Measurements from ENCODE around the gene MED19.

Gene MED19

GRCh38 chr11:57679396-57679795 lies 32.6 kb downstream of the MED19 start:
- Mint-ChIP-seq H3K36me3 (ENCODE audit: low read depth) (peaks cover 88% of the 10 kb centered on the region), H3K9me3 (no peaks in the 10 kb centered on the region), H3K27ac (peak overlapping the region; percentile 93), H3K27me3 (no peaks in the 10 kb centered on the region), H3K4me3 (no peak overlapping the region), H3K4me1 (ENCODE audit: low read depth) (peaks cover 69% of the 10 kb centered on the region)
- DNase-seq = no peak

- H3K9me3 Mint-ChIP-seq = no peaks in the 10 kb centered on the region
- no peak for DNase-seq
- H3K36me3 Mint-ChIP-seq (ENCODE audit: low read depth) = peaks cover 87% of the 10 kb centered on the region
- H3K27me3 Mint-ChIP-seq = no peaks in the 10 kb centered on the region
- no peak overlapping the region for H3K4me3 Mint-ChIP-seq
- peaks cover 85% of the 10 kb centered on the region for H3K4me1 Mint-ChIP-seq (ENCODE audit: low read depth)
- H3K27ac Mint-ChIP-seq = peak overlapping the region; percentile 62
Observed at GRCh38 chr11:57675176-57675941, 36.7 kb downstream of the MED19 start.

GRCh38 chr11:57674251-57674650 lies 37.8 kb downstream of the MED19 start:
- H3K36me3 Mint-ChIP-seq (ENCODE audit: low read depth) = peaks cover 78% of the 10 kb centered on the region
- peak overlapping the region; percentile 62 for H3K27ac Mint-ChIP-seq
- H3K4me3 Mint-ChIP-seq = no peak overlapping the region
- H3K27me3 Mint-ChIP-seq = no peaks in the 10 kb centered on the region
- H3K9me3 Mint-ChIP-seq = no peaks in the 10 kb centered on the region
- peaks cover 85% of the 10 kb centered on the region for H3K4me1 Mint-ChIP-seq (ENCODE audit: low read depth)
- DNase-seq = no peak

- peaks cover 42% of the 10 kb centered on the region for H3K36me3 Mint-ChIP-seq (ENCODE audit: low read depth)
Observed at GRCh38 chr11:57668434-57668782, 43.6 kb downstream of the MED19 start.

DNA sequence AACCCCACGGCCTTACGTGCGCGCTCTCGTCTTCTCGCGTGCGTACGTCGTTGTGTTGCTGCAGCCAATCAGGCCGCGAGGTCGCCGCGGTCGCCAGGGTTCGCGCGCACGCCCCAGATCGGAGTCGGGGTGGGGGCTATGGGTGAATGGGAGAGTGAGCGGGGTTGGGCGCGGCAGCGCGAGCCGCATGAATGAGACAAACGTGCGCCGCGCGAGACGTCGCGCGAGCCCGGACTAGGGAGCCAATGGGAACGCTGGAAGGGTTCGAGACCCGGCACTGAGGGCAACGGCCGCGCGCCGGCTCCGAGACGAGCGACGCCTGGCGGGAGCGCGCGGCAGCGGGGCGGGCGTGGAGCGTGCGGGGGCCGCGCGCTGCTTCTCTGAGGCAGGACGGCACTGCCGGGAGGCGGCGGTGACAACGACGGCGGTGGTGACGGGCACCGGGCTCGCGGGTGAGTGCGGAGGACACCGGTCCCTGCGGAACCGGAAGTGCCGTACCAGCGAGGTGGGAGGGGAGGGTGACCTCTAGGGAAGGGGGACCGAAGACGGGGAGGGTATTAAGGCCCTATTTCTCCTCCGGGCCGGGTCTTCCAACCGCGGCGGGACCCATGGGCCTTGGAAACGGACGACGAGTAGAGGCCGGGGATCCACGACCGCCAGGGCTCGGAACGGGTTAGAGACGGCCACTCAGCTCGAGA lies 44.1 kb downstream of the MED19 start, which contains the start of gene ZDHHC5:
Gene ZDHHC5 (plus strand): TSS at position 379 of the 698 bp plus-strand sequence. CDS start 4,977 bp downstream, outside the sequence.
- Mint-ChIP-seq H3K4me3 (peak within 1 kb of the TSS; percentile 91), H3K27me3 (no peaks in the 10 kb centered on the region), H3K27ac (peak within 1 kb of the TSS; percentile 100), H3K9me3 (no peaks in the 10 kb centered on the region), H3K36me3 (ENCODE audit: low read depth) (peaks cover 38% of the 10 kb centered on the region), H3K4me1 (ENCODE audit: low read depth) (peaks cover 48% of the 10 kb centered on the region)
- peak; percentile 99 for DNase-seq

More at GRCh38 chr11:57668434-57668782, 43.6 kb downstream of the MED19 start:
- Mint-ChIP-seq H3K4me1 (ENCODE audit: low read depth) (peaks cover 53% of the 10 kb centered on the region), H3K4me3 (peak overlapping the region; percentile 91), H3K27ac (peak overlapping the region; percentile 100), H3K9me3 (no peaks in the 10 kb centered on the region), H3K27me3 (no peaks in the 10 kb centered on the region)
- DNase-seq = no peak

DNA sequence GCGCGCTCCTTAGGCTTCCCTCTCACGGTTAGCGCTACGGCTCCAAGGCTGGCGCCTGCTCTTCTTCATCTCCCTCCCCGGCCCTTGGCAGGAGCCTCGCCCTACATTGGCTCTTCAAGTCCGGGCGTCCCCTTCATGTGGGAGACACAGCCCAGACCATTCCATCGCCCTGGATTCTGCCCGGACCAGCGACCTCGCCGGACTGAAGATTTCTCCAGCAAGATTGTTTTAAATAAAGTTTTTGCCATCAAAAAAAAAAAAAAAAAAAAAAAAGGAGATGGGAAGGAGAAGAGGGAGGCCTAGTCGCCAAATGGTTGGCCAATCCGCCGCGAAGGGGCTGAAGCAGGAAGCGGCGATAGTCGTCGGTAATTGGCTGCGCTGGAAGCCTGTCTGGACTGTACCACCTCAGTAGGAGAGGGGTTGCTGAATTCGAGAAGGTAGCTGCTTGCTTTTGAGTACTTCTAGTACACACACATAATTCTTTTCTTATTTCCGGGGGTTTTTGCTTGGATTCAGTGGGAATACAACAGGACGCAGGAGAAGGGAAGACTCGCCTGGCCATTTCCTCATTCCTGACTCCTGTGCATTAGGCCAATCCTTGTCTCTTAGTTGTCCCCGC lies 44.8 kb downstream of the MED19 start:
- peaks cover 48% of the 10 kb centered on the region for H3K4me1 Mint-ChIP-seq (ENCODE audit: low read depth)
- H3K27me3 Mint-ChIP-seq = no peaks in the 10 kb centered on the region
- peak overlapping the region; percentile 100 for H3K27ac Mint-ChIP-seq

GRCh38 chr11:57663975-57664374 lies 48.0 kb downstream of the MED19 start:
- H3K27ac Mint-ChIP-seq = no peak overlapping the region

More for the DNA sequence above, 44.8 kb downstream of the MED19 start:
- H3K36me3 Mint-ChIP-seq (ENCODE audit: low read depth) = peaks cover 38% of the 10 kb centered on the region
- peak; percentile 85 for DNase-seq
- peak overlapping the region; percentile 91 for H3K4me3 Mint-ChIP-seq
- no peaks in the 10 kb centered on the region for H3K9me3 Mint-ChIP-seq

GRCh38 chr11:57662893-57663292 lies 49.1 kb downstream of the MED19 start:
- no peak overlapping the region for H3K4me3 Mint-ChIP-seq
- DNase-seq = no peak
- peaks cover 44% of the 10 kb centered on the region for H3K36me3 Mint-ChIP-seq (ENCODE audit: low read depth)
- H3K27ac Mint-ChIP-seq = peak overlapping the region; percentile 22
- no peaks in the 10 kb centered on the region for H3K9me3 Mint-ChIP-seq
- no peaks in the 10 kb centered on the region for H3K27me3 Mint-ChIP-seq
- H3K4me1 Mint-ChIP-seq (ENCODE audit: low read depth) = peaks cover 43% of the 10 kb centered on the region

More at GRCh38 chr11:57663975-57664374, 48.0 kb downstream of the MED19 start:
- DNase-seq = no peak
- H3K27me3 Mint-ChIP-seq = no peaks in the 10 kb centered on the region
- H3K4me1 Mint-ChIP-seq (ENCODE audit: low read depth) = peaks cover 39% of the 10 kb centered on the region
- H3K36me3 Mint-ChIP-seq (ENCODE audit: low read depth) = peaks cover 46% of the 10 kb centered on the region
- no peak overlapping the region for H3K4me3 Mint-ChIP-seq
- H3K9me3 Mint-ChIP-seq = no peaks in the 10 kb centered on the region

DNA sequence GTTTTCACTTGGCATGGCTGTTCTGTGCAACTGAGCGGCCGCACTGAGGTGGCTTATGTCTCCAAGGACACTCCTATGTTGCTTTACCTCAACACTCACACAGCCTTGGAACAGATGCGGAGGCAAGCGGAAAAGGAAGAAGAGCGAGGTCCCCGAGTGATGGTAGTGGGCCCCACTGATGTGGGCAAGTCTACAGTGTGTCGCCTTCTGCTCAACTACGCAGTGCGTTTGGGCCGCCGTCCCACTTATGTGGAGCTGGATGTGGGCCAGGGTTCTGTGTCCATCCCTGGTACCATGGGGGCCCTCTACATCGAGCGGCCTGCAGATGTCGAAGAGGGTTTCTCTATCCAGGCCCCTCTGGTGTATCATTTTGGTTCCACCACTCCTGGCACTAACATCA lies 52.3 kb downstream of the MED19 start:
- Mint-ChIP-seq H3K27me3 (no peaks in the 10 kb centered on the region), H3K36me3 (ENCODE audit: low read depth) (peaks cover 47% of the 10 kb centered on the region), H3K27ac (no peak overlapping the region), H3K9me3 (no peaks in the 10 kb centered on the region), H3K4me1 (ENCODE audit: low read depth) (peaks cover 40% of the 10 kb centered on the region), H3K4me3 (no peak overlapping the region)
- no peak for DNase-seq

DNA sequence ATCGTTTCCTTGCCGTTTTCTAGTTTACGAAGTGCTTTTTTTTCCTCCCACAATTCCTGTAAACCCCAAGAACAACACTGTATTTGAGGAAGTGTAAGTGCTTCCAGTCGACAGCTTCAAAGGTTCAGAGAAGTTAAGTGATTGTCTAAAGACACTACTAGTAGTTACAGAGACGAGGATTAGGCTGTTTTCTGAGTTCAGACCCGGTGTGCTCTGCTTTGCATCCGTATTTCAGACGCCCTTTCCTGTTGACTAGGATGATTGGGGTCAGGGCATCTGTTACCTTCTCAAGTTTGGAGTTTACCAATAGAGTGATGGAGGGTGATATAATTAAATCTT lies 54.0 kb downstream of the MED19 start:
- Mint-ChIP-seq H3K9me3 (no peaks in the 10 kb centered on the region), H3K4me1 (ENCODE audit: low read depth) (peaks cover 42% of the 10 kb centered on the region), H3K36me3 (ENCODE audit: low read depth) (peaks cover 47% of the 10 kb centered on the region), H3K27ac (peak overlapping the region; percentile 98), H3K4me3 (peak overlapping the region; percentile 97), H3K27me3 (no peaks in the 10 kb centered on the region)
- no peak for DNase-seq

DNA sequence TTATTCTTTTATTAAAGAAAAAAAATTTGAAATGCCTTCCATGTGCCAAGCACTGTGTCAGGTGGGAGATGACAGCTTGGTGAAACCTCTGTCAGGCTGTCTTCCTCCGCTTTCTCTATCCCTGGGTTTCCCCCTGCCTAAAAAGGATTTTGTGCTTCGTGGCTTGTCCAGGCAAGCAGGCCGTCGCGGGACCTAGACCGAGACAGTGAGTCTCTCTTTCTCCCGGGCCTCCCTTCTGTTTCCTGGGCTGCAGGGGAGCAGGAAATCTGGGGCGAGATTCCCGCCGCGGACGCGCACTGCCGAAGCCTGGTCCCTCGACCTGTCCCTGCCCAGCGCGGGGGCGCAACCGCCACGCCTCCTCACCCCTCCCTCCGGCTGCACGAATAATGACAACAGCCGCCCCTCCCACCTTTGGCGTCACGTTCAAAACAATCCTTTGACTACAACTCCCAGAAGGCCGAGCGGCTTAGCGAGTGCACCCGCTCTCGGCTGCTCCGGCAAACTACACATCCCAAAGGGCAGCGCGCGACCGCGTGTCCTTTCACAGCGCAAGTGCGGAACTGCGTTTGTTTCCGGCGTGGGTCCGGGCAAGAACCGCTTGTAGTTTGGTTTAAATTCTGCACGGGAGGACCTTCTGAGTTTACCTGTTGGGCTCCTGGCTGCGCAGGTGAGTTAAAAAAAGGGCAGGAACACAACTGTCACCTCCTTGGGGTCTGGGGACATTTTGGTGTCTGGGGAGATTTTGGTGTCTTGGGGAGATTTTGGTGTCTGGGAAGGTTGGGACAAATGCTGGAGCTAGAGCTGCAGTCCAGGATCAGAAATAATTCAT lies 54.6 kb downstream of the MED19 start, which contains the start of gene CLP1:
Gene CLP1 (plus strand): TSS at position 569 of the 829 bp plus-strand sequence. CDS start 1,715 bp downstream, outside the sequence.
- DNase-seq = peak; percentile 98
- Mint-ChIP-seq H3K9me3 (no peaks in the 10 kb centered on the region), H3K36me3 (ENCODE audit: low read depth) (peaks cover 41% of the 10 kb centered on the region), H3K27me3 (no peaks in the 10 kb centered on the region), H3K27ac (peak within 1 kb of the TSS; percentile 98), H3K4me3 (peak within 1 kb of the TSS; percentile 97), H3K4me1 (ENCODE audit: low read depth) (peaks cover 40% of the 10 kb centered on the region)

DNA sequence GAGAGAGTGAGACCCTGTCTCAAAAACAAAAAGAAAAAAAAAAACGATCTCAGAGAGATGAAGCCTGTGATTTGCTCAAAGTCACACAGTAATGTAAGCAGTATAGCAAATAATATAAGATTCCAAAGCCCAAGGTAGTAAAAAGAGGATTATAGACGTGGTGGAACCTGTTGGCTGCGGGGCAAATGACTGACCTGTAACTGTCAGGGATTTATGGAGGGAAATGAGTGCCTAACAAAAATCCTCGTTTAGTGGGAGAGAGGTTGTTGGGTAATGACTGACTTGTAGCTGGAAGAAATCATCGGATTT lies 55.2 kb downstream of the MED19 start:
- peak overlapping the region; percentile 98 for H3K27ac Mint-ChIP-seq
- H3K36me3 Mint-ChIP-seq (ENCODE audit: low read depth) = peaks cover 36% of the 10 kb centered on the region
- H3K4me3 Mint-ChIP-seq = peak overlapping the region; percentile 97
- no peaks in the 10 kb centered on the region for H3K9me3 Mint-ChIP-seq
- no peaks in the 10 kb centered on the region for H3K27me3 Mint-ChIP-seq
- DNase-seq = no peak
- peaks cover 39% of the 10 kb centered on the region for H3K4me1 Mint-ChIP-seq (ENCODE audit: low read depth)

All from activated T-cell treated with anti-CD3 and anti-CD28 coated beads, Interleukin-2, amount 50 U/mL, for 24 hours (primary cell).